Activated CD4-positive, alpha-beta memory T cell treated with anti-CD3 and anti-CD28 coated beads for 36 hours (primary cell): Measurements from ENCODE around the gene POU2F1. TPM values are rescaled to one million over a fixed set of nuclear protein-coding genes. Genes with fewer than 3 reads are reported as not detected.

Source experiments
- total RNA-seq, 2 experiments: library from RNA; stranded (reverse); gene quantifications; one replicate each; pipeline ENCODE4 v1.2.3, GENCODE V29; 2021

Gene POU2F1
- total RNA-seq, 2 experiments from 2014 or later = 17.7 to 20.1 TPM

Other genes with a start within 250 kb of the POU2F1 start
- gene ILDR2, start 245.3 kb upstream of the POU2F1 start, total RNA-seq = 10 to 100 TPM; 12.5 to 13.0 TPM
- gene MAEL, start 231.6 kb upstream of the POU2F1 start, total RNA-seq = under 1 TPM in 1 of 2 experiments, not detected in 1; 0.19 TPM
- gene GPA33, start 130.5 kb upstream of the POU2F1 start, total RNA-seq = 1 to 10 TPM; 1.8 to 1.9 TPM
- not detected for gene STYXL2, start 126.8 kb upstream of the POU2F1 start, total RNA-seq